ENCODE measurements around the gene ZNF444.

ZNF444 gene

GRCh38 chr19:56123266-56123891, 17.7 kb upstream of the ZNF444 start:
- no peak for DNase-seq (ENCODE audit: low spot score)

DNA sequence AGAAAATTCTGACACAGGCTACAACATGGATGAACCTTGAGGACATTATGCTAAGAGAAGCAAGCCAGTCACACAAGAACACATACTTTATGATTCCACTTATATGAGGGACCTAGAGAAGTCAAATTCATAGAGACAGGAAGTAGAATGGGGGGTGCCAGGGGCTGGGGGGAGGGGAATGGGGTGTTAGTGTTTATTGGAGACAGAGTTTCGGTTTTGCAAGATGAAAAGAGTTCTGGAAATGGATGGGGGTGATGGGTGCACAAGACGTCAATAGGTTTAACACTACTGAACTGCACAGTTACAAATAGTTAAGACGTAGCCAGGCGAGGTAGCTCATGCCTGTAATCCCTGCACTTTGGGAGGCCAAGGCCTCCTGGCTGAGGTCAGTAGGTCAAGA, 16.5 kb upstream of the ZNF444 start:
- DNase-seq (ENCODE audit: low spot score) = no peak

DNA sequence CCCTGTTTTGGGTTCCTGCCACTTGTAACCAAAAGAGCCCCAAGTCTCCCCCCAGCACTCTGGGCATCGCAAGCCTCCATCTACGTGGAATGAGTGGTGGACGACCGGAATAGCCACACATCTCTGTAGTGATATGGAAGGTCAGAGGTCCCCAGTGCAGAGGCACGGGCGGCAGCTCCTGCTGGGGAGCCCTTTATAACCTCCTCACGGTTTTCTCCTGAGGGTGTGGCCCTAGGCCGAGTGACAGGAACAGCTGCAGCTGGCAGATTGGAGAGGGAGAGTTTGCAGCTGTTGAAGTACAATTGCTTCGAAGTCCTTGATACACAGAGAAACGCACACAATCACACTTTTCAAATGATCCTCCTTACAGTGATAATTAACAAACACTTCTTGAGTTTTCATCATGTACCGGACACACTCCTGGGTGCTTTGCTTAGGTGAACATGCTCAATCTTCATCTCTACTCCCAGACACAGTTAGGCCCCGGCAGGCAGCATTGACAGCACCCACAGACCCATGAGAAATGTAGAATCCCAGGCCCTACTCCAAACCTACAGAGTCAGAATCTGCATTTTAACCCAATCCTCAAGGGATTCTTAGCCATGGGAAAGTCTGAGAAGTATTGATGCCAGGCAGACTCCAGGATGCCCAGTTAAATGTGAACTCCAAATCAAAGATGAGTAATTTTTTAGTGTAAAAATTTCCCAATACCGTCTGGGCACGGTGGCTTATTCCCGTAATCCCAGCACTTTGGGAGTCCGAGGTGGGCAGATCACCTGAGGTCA, 15.1 kb upstream of the ZNF444 start:
- DNase-seq (ENCODE audit: low spot score) = no peak

GRCh38 chr19:56126983-56127780, 13.9 kb upstream of the ZNF444 start:
- DNase-seq (ENCODE audit: low spot score) = no peak

DNA sequence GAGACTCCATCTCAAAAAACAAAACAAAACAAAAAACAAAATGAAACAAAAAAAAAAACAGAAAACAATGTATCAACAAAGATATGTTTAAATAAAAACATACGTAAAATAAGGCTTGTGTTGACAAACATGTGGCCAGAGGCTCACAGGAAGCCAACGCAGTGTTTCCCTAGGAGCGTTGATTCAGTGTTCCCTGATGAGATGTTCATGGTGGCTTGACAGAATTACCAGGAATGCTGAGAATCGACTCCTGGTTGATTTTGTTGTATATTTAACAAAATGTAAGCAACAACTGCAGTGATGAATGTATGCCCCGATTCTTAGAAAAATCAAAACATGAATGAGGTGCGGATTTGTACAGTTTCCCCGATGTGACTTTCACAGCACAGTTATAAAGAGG, 11.1 kb upstream of the ZNF444 start:
- no peak for DNase-seq (ENCODE audit: low spot score)

- no peak for DNase-seq (ENCODE audit: low spot score)
These were observed 9.4 kb upstream of the ZNF444 start for GRCh38 chr19:56131651-56132050.

GRCh38 chr19:56132316-56132822, 8.7 kb upstream of the ZNF444 start:
- no peak for DNase-seq (ENCODE audit: low spot score)

GRCh38 chr19:56133858-56134653, 7.0 kb upstream of the ZNF444 start:
- no peak for DNase-seq (ENCODE audit: low spot score)

DNA sequence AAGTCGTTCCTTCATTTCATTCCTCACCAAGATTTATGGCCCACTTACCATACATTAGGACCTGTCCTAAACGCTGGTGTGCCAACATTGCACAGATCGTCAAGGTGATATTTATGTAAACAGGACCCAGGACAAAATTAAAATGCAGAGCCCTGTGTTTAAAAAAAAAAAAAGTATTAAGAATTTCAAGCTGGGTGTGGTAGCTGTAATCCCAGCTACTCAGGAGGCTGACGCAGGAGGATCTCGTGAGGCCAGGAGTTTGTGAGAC, 6.5 kb upstream of the ZNF444 start:
- no peak for DNase-seq (ENCODE audit: low spot score)

- DNase-seq (ENCODE audit: low spot score) = no peak
These were observed 4.7 kb upstream of the ZNF444 start for GRCh38 chr19:56136362-56136761.

GRCh38 chr19:56137405-56137804, 3.7 kb upstream of the ZNF444 start:
- DNase-seq (ENCODE audit: low spot score) = no peak

DNA sequence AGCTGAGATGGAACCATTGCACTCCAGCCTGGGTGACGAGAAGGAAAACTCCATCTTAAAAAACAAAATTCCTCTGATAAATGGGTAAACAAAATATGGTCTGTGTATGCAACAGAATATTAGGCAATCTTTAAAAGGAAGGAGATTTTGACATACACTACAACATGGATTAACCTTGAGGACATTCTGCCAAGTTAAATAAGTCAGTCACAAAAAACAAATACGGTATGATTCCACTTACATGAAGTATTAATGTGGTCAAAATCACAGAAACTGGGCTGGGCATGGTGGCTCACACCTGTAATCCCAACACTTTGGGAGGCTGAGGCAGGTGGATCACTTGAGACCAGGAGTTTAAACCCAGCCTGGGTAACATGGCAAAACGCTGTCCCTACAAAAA, 3.0 kb upstream of the ZNF444 start:
- DNase-seq (ENCODE audit: low spot score) = no peak

GRCh38 chr19:56139847-56140582, 1.1 kb upstream of the ZNF444 start:
- DNase-seq (ENCODE audit: low spot score) = no peak

DNA sequence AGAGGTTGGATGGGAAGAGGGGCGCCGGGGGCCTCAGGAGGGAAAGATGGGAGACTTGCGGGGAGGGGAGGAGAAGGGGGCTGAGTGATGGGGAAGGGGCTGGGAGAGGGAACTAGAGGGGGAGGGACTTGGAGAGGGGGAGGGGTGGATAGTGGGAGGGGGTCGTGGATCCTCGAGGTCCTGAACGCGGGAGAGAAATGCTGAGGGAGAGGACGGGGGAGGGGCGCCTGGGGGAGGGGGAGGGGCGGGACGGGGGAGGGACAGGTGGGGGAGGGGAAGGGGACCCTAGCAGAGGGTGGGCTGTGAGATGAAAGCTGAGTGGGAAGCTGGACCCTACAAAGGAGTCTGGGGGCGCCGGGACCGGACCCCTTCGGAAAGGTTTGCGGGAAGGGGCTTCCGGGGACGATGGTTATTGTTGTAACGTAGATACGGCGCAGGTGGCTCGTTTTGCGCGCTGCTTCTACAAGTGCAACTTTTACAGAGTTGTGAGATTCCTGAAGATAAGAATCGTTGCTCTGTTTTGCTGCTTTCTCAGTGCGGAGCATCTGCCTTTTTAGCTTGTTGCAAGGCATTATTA, 418 bp downstream of the ZNF444 start:
- no peak for DNase-seq (ENCODE audit: low spot score)

- no peak for DNase-seq (ENCODE audit: low spot score)
These were observed 1.1 kb downstream of the ZNF444 start for GRCh38 chr19:56142087-56142787.

DNA sequence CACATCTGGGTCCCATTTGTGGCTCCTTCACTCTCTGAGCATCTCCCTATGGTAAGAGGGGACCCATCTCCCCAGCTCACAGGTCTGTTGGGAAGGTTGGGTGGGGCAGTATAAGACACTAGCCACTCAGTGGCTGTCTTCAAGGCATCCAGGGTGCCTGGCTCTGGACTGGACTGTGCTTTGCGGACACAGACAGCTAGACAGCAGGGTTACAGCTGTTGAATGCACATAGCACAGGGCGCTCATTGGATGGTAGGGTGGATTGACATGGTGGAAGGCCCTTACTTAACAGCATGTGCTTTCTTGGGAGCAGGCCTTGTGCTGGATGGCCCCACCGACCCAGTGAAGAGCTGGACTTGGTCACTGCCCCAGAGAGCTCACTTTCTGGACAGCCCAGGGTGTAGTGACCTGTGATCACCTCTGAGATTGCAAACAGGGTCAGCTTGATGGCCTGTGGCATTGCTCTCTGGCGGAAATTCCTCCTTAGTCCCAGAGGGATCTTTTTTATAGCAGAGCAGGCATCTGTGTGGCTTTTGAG, 1.9 kb downstream of the ZNF444 start:
- no peak for DNase-seq (ENCODE audit: low spot score)

DNA sequence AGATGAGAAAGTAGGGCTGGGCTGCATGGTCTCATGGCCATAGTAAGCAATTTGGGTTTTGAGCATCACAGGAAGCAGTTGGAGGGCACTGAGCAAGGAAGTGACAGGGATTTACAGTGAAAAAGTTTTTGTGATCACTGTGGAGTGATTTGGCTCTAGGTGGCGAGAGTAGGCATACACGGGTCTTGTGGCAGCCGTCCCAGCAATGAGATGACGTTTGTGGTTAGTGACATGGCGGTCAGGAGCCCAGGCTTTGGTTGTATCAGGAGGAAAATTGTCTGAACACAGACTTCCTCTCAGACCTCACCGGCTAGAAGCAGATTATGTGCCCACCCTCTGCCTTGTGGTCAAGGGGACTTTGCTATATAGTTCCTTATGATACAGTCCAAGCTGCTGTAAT, 3.3 kb downstream of the ZNF444 start:
- no peak for DNase-seq (ENCODE audit: low spot score)

- DNase-seq (ENCODE audit: low spot score) = no peak
These were observed 3.7 kb downstream of the ZNF444 start for GRCh38 chr19:56144831-56145230.

- DNase-seq (ENCODE audit: low spot score) = no peak
These were observed 4.6 kb downstream of the ZNF444 start for GRCh38 chr19:56145698-56146097.

- DNase-seq (ENCODE audit: low spot score) = no peak
These were observed 5.8 kb downstream of the ZNF444 start for GRCh38 chr19:56146904-56147303.
